GM23338 (cell line): ENCODE data around the gene GHRHR. TPM values are rescaled to one million over a fixed set of nuclear protein-coding genes. Genes with fewer than 3 reads are reported as not detected.

Experiments
- ATAC-seq: fragments of 200-7000 bp; cut with Tn5 transposase; 3 replicates; pipeline ENCODE4 v1.9.1; 2020
- DNase-seq: peaks from one replicate; pipeline ENCODE4 v3.0.0-alpha.2; 2015; ENCODE audit warnings: low spot score
- H2AFZ ChIP-seq: fragments of 200-600 bp; sonication (generic); 2 replicates; pipeline ENCODE4 v1.8.0; 2016; ENCODE audit warnings: antibody characterized with exemption, mild to moderate bottlenecking, moderate library complexity
- H3F3A ChIP-seq: fragments of 200-600 bp; sonication (generic); replicated peaks from 2 replicates; pipeline ENCODE4 v1.8.0; 2017; ENCODE audit warnings: antibody characterized with exemption, mixed run types, low read depth
- H3K27ac ChIP-seq: fragments of 200-600 bp; sonication (generic); 2 replicates; pipeline ENCODE4 v1.6.1; 2016; ENCODE audit warnings: low read depth
- H3K27me3 ChIP-seq: fragments of 200-600 bp; sonication (generic); 2 replicates; pipeline ENCODE4 v1.8.0; 2016; ENCODE audit warnings: mild to moderate bottlenecking, mixed run types, moderate library complexity; ENCODE audit not compliant: insufficient read depth
- H3K36me3 ChIP-seq: fragments of 200-600 bp; sonication (generic); 2 replicates; pipeline ENCODE4 v1.8.0; 2016; ENCODE audit warnings: mild to moderate bottlenecking; ENCODE audit not compliant: insufficient read depth
- H3K4me1 ChIP-seq: fragments of 200-600 bp; sonication (generic); 2 replicates; pipeline ENCODE4 v1.8.0; 2016; ENCODE audit warnings: mild to moderate bottlenecking, moderate library complexity; ENCODE audit not compliant: insufficient read depth
- H3K4me2 ChIP-seq: fragments of 200-600 bp; sonication (generic); 2 replicates; pipeline ENCODE4 v1.7.1; 2017; ENCODE audit warnings: mixed run types
- H3K4me3 ChIP-seq: fragments of 200-600 bp; sonication (generic); 2 replicates; pipeline ENCODE4 v1.6.1; 2016; ENCODE audit warnings: mixed run types
- H3K79me2 ChIP-seq: fragments of 200-600 bp; sonication (generic); replicated peaks from 2 replicates; pipeline ENCODE4 v1.8.0; 2017; ENCODE audit warnings: mild to moderate bottlenecking; ENCODE audit not compliant: insufficient read depth
- H3K9me2 ChIP-seq: fragments of 200-600 bp; sonication (generic); 2 replicates; pipeline ENCODE4 v1.8.0; 2017; ENCODE audit not compliant: insufficient read depth
- H4K20me1 ChIP-seq: fragments of 200-600 bp; sonication (generic); replicated peaks from 2 replicates; pipeline ENCODE4 v1.8.0; 2017; ENCODE audit warnings: mild to moderate bottlenecking; ENCODE audit not compliant: insufficient read depth
- H3K27ac Mint-ChIP-seq: 2 replicates; pipeline ENCODE4 v1.8.0; 2020; ENCODE audit warnings: inconsistent platforms, mild to moderate bottlenecking, moderate library complexity, mixed read lengths
- H3K27me3 Mint-ChIP-seq: 3 replicates; pipeline ENCODE4 v1.8.0; 2022; ENCODE audit warnings: low read depth, mild to moderate bottlenecking, moderate library complexity, mixed read lengths, inconsistent platforms; ENCODE audit not compliant: insufficient read depth, poor library complexity
- H3K36me3 Mint-ChIP-seq: 3 replicates; pipeline ENCODE4 v1.8.0; 2021; ENCODE audit warnings: low read depth, mild to moderate bottlenecking, inconsistent platforms, moderate library complexity, mixed read lengths
- H3K4me1 Mint-ChIP-seq: 3 replicates; pipeline ENCODE4 v1.8.0; 2020; ENCODE audit warnings: mild to moderate bottlenecking, inconsistent platforms, mixed read lengths
- H3K4me3 Mint-ChIP-seq: 3 replicates; pipeline ENCODE4 v1.8.0; 2021; ENCODE audit warnings: moderate library complexity, mild to moderate bottlenecking, inconsistent platforms, mixed read lengths
- H3K9me3 Mint-ChIP-seq: 3 replicates; pipeline ENCODE4 v1.8.0; 2020; ENCODE audit warnings: moderate library complexity, mild to moderate bottlenecking, inconsistent platforms, mixed read lengths
- CREB1 ChIP-seq: fragments of 250-450 bp; sonication (Bioruptor Pico); IDR thresholded peaks from 2 replicates; pipeline ENCODE4 v1.5.0; 2020; ENCODE audit warnings: low read depth, mild to moderate bottlenecking, moderate library complexity
- EZH2 ChIP-seq: fragments of 200-600 bp; sonication (generic); IDR thresholded peaks from one replicate; pipeline ENCODE4 v1.8.0; 2017; ENCODE audit warnings: antibody characterized with exemption, mild to moderate bottlenecking, low read depth; ENCODE audit not compliant: unreplicated experiment
- EZH2phosphoT487 ChIP-seq: fragments of 200-600 bp; sonication (generic); IDR thresholded peaks from one replicate; pipeline ENCODE4 v1.8.1; 2018; ENCODE audit warnings: antibody characterized with exemption; ENCODE audit not compliant: unreplicated experiment
- NANOG ChIP-seq: IDR thresholded peaks from 2 replicates; pipeline ENCODE4 v1.6.1; 2016; ENCODE audit warnings: antibody characterized with exemption, borderline replicate concordance
- POLR2AphosphoS5 ChIP-seq: IDR thresholded peaks from 2 replicates; pipeline ENCODE4 v1.6.1; 2016; ENCODE audit warnings: antibody characterized with exemption, low read depth
- REST ChIP-seq: IDR thresholded peaks from one replicate; pipeline ENCODE4 v1.6.1; 2018; ENCODE audit warnings: antibody characterized with exemption; ENCODE audit not compliant: unreplicated experiment
- STAT1 ChIP-seq: IDR thresholded peaks from one replicate; pipeline ENCODE4 v1.6.1; 2016; ENCODE audit warnings: antibody characterized with exemption; ENCODE audit not compliant: unreplicated experiment
- ZNF114 ChIP-seq: fragments of 250-450 bp; sonication (Bioruptor Pico); IDR thresholded peaks from 2 replicates; pipeline ENCODE4 v1.5.0; 2020; ENCODE audit warnings: mild to moderate bottlenecking, moderate library complexity
- ZNF331 ChIP-seq: fragments of 250-450 bp; sonication (Bioruptor Pico); IDR thresholded peaks from 2 replicates; pipeline ENCODE4 v1.5.0; 2020; ENCODE audit warnings: low read depth, mild to moderate bottlenecking, moderate library complexity
- ZNF462 ChIP-seq: fragments of 250-450 bp; sonication (Bioruptor Pico); IDR thresholded peaks from 2 replicates; pipeline ENCODE4 v1.5.0; 2020; ENCODE audit warnings: mild to moderate bottlenecking, moderate library complexity
- polyA plus RNA-seq: library from polyadenylated mRNA; unstranded; fragments of >200 nt; fragmentation: Nextera tagmentation; extraction: Ambion mirVana; gene quantifications from 2 replicates; pipeline ENCODE4 v1.2.1, GENCODE V29; 2016
- total RNA-seq: library from RNA; depleted of rRNA; stranded (reverse); fragments of >200 nt; shearing (Covaris generic); gene quantifications from 2 replicates; pipeline ENCODE4 v1.2.3, GENCODE V29; 2014

Gene GHRHR
- total and polyA plus RNA-seq, 2 experiments from 2014 or later, result 2.2 TPM; not detected in 1

GRCh38 chr7:30968747-30969603, 5.2 kb downstream of the GHRHR start:
- Histone ChIP-seq H4K20me1 (no peaks in the 10 kb centered on the region), H3K9me2 (no peaks in the 10 kb centered on the region; the same call in 1 of the 2 replicates), H3K27ac (no peak overlapping the region), H3K4me3 (no peak overlapping the region), H2AFZ (no peak overlapping the region), H3K36me3 (no peaks in the 10 kb centered on the region), H3K4me1 (no peaks in the 10 kb centered on the region), H3F3A (no peaks in the 10 kb centered on the region), H3K4me2 (no peak overlapping the region), H3K79me2 (no peaks in the 10 kb centered on the region), H3K27me3 (no peaks in the 10 kb centered on the region)
- ATAC-seq (no peak), DNase-seq (no peak)
- no peak overlapping the region for H3K4me3 Mint-ChIP-seq
- TF ChIP-seq ZNF114 (CRISPR knock-in tag) (no peak), CREB1 (CRISPR knock-in tag) (no peak), STAT1 (no peak), ZNF331 (CRISPR knock-in tag) (no peak), EZH2 (no peak), ZNF462 (CRISPR knock-in tag) (no peak), POLR2AphosphoS5 (no peak), NANOG (no peak), EZH2phosphoT487 (no peak), REST (no peak)
- H3K27ac Mint-ChIP-seq, result no peak overlapping the region
- no peaks in the 10 kb centered on the region for H3K9me3 Mint-ChIP-seq
- peaks cover 4% of the 10 kb centered on the region for H3K4me1 Mint-ChIP-seq
- no peaks in the 10 kb centered on the region for H3K36me3 Mint-ChIP-seq
- H3K27me3 Mint-ChIP-seq, result peaks cover 13% of the 10 kb centered on the region
